Measurements from ENCODE around the gene UAP1L1. TPM values are rescaled to one million over a fixed set of nuclear protein-coding genes. Genes with fewer than 3 reads are reported as not detected.
"Not testable (repeated sequence)": the region's sequence is repeated elsewhere in the genome, so short reads cannot be mapped to it uniquely, and the experiment has no call there.

UAP1L1 gene
- total and polyA plus RNA-seq, 4 donors = 3.5 to 8.1 (median 5.3) TPM

DNA sequence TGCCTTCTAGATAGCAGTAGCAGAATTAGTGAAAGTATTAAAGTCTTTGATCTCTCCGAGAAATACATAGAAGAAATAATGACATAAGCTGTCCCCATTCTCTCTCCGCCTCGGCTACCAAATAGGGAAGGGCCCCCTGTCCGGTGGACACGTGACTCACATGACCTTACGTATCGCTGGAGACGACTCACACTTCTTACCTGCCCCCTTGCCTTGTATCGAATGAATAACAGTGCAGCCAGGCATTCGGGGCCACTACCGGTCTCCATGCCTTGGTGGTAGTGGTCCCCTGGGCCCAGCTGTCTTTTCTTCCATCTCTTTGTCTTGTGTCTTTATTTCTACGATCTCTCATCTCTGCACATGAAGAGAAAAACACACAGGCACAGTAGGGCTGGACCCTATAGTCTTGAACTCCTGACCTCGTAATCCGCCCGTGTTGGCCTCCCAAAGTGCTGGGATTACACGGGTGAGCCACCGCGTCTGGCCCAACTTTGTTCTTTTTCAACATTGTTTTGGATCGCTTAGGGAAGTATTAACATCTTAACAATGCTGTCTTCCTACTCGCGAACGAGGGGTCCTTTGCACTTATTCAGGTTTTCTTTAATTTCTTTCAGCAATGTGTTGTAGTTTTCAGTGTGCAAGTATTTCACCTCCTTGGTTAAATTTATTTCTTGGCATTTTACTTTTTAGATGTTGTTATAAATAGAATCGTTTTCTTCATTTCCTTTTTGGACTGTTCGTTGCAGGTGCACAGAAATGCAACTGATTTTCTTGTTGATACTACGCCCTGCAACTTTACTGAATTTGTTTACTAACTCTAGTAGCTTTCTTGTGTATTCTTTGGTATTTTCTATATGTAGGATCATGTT, 44.8 kb downstream of the UAP1L1 start:
- DNase-seq (ENCODE audit: low read depth in 4 of 6, low spot score in 6 of 6); H3K36me3 ChIP-seq (ENCODE audit: control insufficient read depth, insufficient read depth, low read length); H3K27ac ChIP-seq (ENCODE audit: low read depth, low read length); H3K4me1 ChIP-seq (ENCODE audit: control insufficient read depth, insufficient read depth, low read length); H3K9me3 ChIP-seq (ENCODE audit: control insufficient read depth, insufficient read depth, low read length); H3K27me3 ChIP-seq (ENCODE audit: control insufficient read depth, insufficient read depth, low read length); H3K4me3 ChIP-seq (ENCODE audit: low read depth, low read length): not testable (repeated sequence)
- WGBS (ENCODE audit: insufficient coverage) = 56% methylated on average over 7 of the region's 25 CpGs

DNA sequence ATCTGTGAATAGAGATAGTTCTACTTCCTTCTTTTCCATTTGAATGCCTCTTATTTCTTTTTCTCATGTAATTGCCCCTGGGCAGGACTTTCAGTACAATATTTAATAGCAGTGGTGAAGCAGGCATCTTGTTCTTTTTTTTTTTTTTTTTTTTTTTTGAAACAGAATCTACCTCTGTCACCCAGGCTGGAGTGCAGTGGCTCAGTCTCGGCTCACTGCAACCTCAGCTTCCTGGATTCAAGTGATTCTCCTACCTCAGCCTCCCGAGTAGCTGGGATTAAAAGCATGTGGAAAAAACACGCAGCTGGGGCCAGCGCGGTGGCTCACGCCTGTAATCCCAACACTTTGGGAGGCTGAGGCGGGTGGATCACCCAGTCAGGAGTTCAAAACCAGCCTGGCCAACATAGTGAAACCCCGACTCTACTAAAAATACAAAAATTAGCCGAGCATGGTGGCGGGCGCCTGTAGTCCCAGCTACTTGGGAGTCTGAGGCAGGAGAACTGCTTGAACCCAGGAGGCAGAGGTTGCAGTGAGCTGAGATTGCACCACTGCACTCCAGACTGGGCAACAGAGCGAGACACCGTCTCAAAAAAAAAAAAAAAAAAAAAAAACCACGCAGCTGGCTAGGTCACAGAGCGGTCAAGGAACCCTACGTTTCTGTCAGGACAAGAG, 45.6 kb downstream of the UAP1L1 start:
- not testable (repeated sequence) for H3K36me3 ChIP-seq (ENCODE audit: control insufficient read depth, insufficient read depth, low read length); H3K27ac ChIP-seq (ENCODE audit: low read depth, low read length); DNase-seq (ENCODE audit: low read depth in 4 of 6, low spot score in 6 of 6); H3K9me3 ChIP-seq (ENCODE audit: control insufficient read depth, insufficient read depth, low read length); H3K27me3 ChIP-seq (ENCODE audit: control insufficient read depth, insufficient read depth, low read length); H3K4me3 ChIP-seq (ENCODE audit: low read depth, low read length)
- H3K4me1 ChIP-seq (ENCODE audit: control insufficient read depth, insufficient read depth, low read length) = peaks cover 10% of the 10 kb centered on the region
- WGBS (ENCODE audit: insufficient coverage) = 89% methylated on average over 12 of the region's 16 CpGs

DNA sequence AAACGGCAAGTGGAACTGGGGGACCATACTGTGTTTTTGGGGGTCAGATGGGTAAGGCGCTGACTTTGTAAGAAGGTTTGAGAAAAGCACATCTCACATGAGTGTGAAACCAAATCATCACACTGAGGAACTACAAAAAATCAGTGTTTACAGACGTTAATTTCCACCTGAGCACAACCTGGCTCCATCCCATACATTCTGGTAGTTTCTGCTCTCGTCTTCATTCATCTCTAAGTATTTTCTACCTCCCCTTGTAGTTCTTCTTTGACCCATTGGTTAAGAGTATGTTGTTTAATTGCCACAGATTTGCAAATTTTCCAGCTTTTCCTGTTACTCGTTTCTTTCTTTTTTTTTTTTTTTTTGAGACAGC, 46.1 kb downstream of the UAP1L1 start:
- no peaks in the 10 kb centered on the region for H3K27me3 ChIP-seq (ENCODE audit: control insufficient read depth, insufficient read depth, low read length)
- H3K4me3 ChIP-seq (ENCODE audit: low read depth, low read length) = no peak overlapping the region
- H3K9me3 ChIP-seq (ENCODE audit: control insufficient read depth, insufficient read depth, low read length) = no peaks in the 10 kb centered on the region
- WGBS (ENCODE audit: insufficient coverage) = 89% methylated on average over 3 of the region's 5 CpGs
- no peak overlapping the region for H3K27ac ChIP-seq (ENCODE audit: low read depth, low read length)
- no peak for DNase-seq (ENCODE audit: low read depth in 4 of 6, low spot score in 6 of 6)
- peaks cover 4% of the 10 kb centered on the region for H3K36me3 ChIP-seq (ENCODE audit: control insufficient read depth, insufficient read depth, low read length)
- peaks cover 16% of the 10 kb centered on the region for H3K4me1 ChIP-seq (ENCODE audit: control insufficient read depth, insufficient read depth, low read length)

DNA sequence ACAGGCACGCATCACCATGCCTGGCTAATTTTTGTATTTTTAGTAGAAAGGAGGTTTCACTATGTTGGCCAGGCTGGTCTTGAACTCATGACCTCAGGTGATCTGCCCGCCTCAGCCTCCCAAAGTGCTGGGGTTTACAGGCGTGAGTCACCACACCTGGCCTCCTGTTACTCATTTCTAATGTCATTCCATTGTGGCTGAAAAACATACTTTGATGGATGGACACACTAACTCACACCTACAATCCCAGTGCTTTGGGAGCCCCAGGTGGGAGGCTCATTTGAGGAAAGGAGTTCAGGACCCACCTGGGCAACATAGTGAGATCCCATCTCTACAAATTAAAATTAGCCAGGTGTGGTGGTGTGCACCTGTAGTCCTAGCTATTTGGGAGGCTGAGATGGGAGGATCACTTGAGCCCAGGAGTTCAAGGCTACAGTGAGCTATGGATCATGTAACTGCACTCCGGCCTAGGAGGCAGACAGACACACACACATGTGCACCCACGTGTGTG, 46.7 kb downstream of the UAP1L1 start:
- not testable (repeated sequence) for H3K27me3 ChIP-seq (ENCODE audit: control insufficient read depth, insufficient read depth, low read length); H3K9me3 ChIP-seq (ENCODE audit: control insufficient read depth, insufficient read depth, low read length); H3K27ac ChIP-seq (ENCODE audit: low read depth, low read length); H3K4me3 ChIP-seq (ENCODE audit: low read depth, low read length); H3K36me3 ChIP-seq (ENCODE audit: control insufficient read depth, insufficient read depth, low read length); DNase-seq (ENCODE audit: low read depth in 4 of 6, low spot score in 6 of 6)
- peaks cover 21% of the 10 kb centered on the region for H3K4me1 ChIP-seq (ENCODE audit: control insufficient read depth, insufficient read depth, low read length)
- 100% methylated on average over 1 of the region's 5 CpGs for WGBS (ENCODE audit: insufficient coverage)

DNA sequence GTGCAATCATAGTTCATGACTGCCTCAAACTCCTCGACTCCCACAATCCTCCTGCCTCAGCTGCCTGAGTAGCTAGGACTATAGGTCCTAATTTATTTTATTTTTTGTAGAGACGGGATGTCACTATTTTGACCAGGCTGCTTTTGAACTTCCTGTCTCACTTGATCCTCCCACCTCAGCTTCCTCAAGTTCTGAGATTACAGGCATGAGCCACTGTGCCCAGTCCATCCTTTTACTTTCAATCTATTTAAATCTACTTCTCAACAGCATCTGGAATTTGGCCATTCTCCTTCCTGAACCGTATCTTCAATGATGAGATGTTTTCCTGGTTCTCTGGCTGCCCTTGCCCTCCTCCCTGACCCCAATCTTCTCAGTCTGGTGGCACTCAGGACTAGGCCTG, 49.5 kb downstream of the UAP1L1 start:
- no peak for DNase-seq (ENCODE audit: low read depth in 4 of 6, low spot score in 6 of 6)
- Histone ChIP-seq H3K36me3 (ENCODE audit: control insufficient read depth, insufficient read depth, low read length) (peaks cover 4% of the 10 kb centered on the region), H3K27ac (ENCODE audit: low read depth, low read length) (no peak overlapping the region), H3K4me3 (ENCODE audit: low read depth, low read length) (no peak overlapping the region), H3K4me1 (ENCODE audit: control insufficient read depth, insufficient read depth, low read length) (peaks cover 30% of the 10 kb centered on the region), H3K9me3 (ENCODE audit: control insufficient read depth, insufficient read depth, low read length) (no peaks in the 10 kb centered on the region), H3K27me3 (ENCODE audit: control insufficient read depth, insufficient read depth, low read length) (no peaks in the 10 kb centered on the region)
- WGBS (ENCODE audit: insufficient coverage) = 72% methylated on average over 2 of the region's 3 CpGs

DNA sequence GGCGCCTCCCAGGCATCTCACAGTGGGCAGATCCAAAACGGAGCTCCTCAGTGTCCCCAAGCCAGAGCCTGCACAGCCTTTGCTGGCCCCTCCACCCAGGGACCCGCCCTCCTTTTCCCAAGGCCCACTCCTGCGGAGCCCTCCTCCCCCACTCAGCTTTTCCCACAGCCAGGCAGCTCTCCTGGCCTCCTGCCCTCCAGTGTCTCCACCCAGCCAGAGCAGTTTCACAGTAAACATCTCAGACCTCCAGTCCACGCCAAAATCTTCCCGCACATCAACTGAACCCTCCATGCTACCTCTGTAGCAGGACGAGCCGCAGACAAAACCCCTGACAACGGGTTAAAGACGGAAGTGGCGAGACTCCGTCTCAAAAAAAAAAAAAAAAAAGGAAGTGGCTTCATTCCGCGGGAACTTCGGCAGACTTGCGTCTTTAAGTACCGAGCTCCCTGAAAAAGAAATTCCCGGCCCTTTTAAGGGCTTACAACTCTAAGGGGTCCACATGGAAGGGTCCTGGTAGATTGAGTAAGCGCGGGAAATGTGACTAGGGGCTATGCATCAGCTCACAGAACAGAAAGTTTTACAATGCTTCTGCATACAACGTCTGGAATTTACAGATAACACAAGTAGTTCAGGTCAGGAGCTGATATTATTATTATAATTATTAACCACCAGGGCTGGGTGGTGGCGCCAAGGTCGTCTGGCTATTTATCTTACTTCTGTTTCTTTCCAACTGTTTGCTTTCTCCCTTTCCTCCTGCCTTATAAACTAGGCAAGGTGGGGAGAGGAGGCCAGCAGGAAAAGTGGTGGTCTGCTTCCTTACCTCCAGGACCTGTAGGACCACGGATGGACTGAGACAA, 50.2 kb downstream of the UAP1L1 start:
- H3K4me3 ChIP-seq (ENCODE audit: low read depth, low read length) = no peak overlapping the region
- peaks cover 4% of the 10 kb centered on the region for H3K36me3 ChIP-seq (ENCODE audit: control insufficient read depth, insufficient read depth, low read length)
- H3K4me1 ChIP-seq (ENCODE audit: control insufficient read depth, insufficient read depth, low read length) = peaks cover 30% of the 10 kb centered on the region
- no peak overlapping the region for H3K27ac ChIP-seq (ENCODE audit: low read depth, low read length)
- 61% methylated on average over 19 of the region's 24 CpGs for WGBS (ENCODE audit: insufficient coverage)
- DNase-seq (ENCODE audit: low read depth in 4 of 6, low spot score in 6 of 6) = no peak
- H3K27me3 ChIP-seq (ENCODE audit: control insufficient read depth, insufficient read depth, low read length) = no peaks in the 10 kb centered on the region
- no peaks in the 10 kb centered on the region for H3K9me3 ChIP-seq (ENCODE audit: control insufficient read depth, insufficient read depth, low read length)

DNA sequence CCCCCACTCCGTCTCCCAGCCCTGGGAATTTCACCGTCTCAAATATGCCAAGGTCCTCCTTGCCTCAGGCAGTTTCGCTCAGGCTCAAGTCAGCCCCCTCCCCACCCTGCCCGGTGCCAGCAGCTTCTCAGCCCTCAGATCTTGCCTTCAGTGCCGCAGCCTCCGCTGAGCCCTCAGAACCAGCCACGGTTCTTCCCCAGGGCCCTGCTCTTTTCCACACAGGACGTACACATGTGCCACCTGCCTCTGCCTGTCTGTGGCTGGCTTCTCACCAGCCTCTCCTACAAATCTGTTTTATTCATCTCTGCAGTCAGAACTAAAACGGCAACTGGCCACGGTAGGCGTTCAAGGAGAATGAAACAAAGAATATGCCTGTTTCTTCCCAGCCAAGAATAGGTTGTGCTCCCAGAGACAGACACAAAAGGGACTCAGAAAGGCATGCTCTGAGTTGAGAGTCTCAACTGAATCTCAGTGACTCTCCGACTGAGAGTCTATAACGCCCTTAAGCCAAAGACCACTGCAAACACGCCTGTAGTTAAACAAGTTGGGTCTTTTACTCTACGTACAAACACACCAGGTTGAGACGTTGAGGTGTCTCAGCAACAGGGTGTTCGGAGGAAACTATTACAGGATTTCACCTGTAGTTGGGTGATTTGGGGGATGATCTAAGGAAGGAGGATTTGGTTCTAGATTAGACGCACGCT, 51.0 kb downstream of the UAP1L1 start:
- no peak for DNase-seq (ENCODE audit: low read depth in 4 of 6, low spot score in 6 of 6)
- peak overlapping the region; percentile 71 for H3K4me3 ChIP-seq (ENCODE audit: low read depth, low read length)
- H3K4me1 ChIP-seq (ENCODE audit: control insufficient read depth, insufficient read depth, low read length) = peaks cover 30% of the 10 kb centered on the region
- WGBS (ENCODE audit: insufficient coverage) = 69% methylated on average over 16 of the region's 19 CpGs
- H3K27me3 ChIP-seq (ENCODE audit: control insufficient read depth, insufficient read depth, low read length) = no peaks in the 10 kb centered on the region
- peaks cover 4% of the 10 kb centered on the region for H3K36me3 ChIP-seq (ENCODE audit: control insufficient read depth, insufficient read depth, low read length)
- no peak overlapping the region for H3K27ac ChIP-seq (ENCODE audit: low read depth, low read length)
- H3K9me3 ChIP-seq (ENCODE audit: control insufficient read depth, insufficient read depth, low read length) = no peaks in the 10 kb centered on the region

DNA sequence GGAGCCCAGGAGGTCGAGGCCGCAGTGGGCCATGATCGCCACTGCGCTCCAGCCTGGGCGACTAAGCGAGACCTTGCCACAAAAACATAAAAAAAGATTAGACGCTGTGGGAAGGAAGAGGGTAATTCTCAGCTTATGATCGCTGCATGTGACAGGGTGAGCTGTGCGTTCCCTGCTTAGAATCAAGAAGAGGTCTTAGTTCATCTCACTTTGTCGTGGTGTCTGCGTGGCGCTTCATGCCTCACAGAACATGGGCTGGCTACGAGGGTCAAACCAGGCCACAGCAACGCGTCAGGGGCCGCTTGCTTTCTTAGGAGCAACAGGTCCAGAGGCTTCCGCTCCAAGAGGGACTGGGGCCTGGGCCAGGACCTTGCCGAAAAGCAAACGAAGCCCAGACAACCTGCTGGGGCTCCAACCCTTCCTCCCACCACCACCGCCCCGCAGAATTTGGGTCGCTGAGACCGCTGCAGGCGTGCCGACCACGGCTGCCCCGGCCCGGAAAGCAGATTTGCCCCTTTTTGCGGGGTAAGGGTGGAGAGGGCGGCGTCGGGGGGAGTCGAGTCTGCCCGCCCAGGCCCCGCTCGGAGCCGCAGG, 51.6 kb downstream of the UAP1L1 start:
- H3K4me1 ChIP-seq (ENCODE audit: control insufficient read depth, insufficient read depth, low read length) = peaks cover 30% of the 10 kb centered on the region
- no peak for DNase-seq (ENCODE audit: low read depth in 4 of 6, low spot score in 6 of 6)
- peaks cover 4% of the 10 kb centered on the region for H3K36me3 ChIP-seq (ENCODE audit: control insufficient read depth, insufficient read depth, low read length)
- no peaks in the 10 kb centered on the region for H3K9me3 ChIP-seq (ENCODE audit: control insufficient read depth, insufficient read depth, low read length)
- WGBS (ENCODE audit: insufficient coverage) = 18% methylated on average over 36 of the region's 37 CpGs
- no peaks in the 10 kb centered on the region for H3K27me3 ChIP-seq (ENCODE audit: control insufficient read depth, insufficient read depth, low read length)
- H3K27ac ChIP-seq (ENCODE audit: low read depth, low read length) = peak overlapping the region; percentile 67
- peak overlapping the region; percentile 71 for H3K4me3 ChIP-seq (ENCODE audit: low read depth, low read length)

Data from spinal cord (tissue), 10 donors.